SK-N-SH (cell line): ENCODE data around the gene ASPSCR1. TPM values are rescaled to one million over a fixed set of nuclear protein-coding genes. Genes with fewer than 3 reads are reported as not detected.

ENCODE experiments used
- CTCF ChIA-PET: fragments of 300-600, 350-600 bp; formaldehyde crosslinking; extraction: SDS; loops from one replicate; lab custom pipeline; 2021; lab: Yijun Ruan, JAX
- POLR2A ChIA-PET: fragments of 350-600 bp; sonication (Branson Sonifier 250); formaldehyde crosslinking; extraction: SDS; loops from one replicate; lab custom pipeline; 2020; ENCODE audit warnings: antibody characterized with exemption, inconsistent platforms; lab: Yijun Ruan, JAX
- DNase-seq: peaks from one replicate; pipeline ENCODE4 v3.0.0; 2012
- H2AFZ ChIP-seq: fragments of 200-600 bp; sonication (generic); 2 replicates; pipeline ENCODE4 v1.8.1; 2016; ENCODE audit warnings: antibody characterized with exemption, mild to moderate bottlenecking, low read depth
- H3F3A ChIP-seq: fragments of 200-600 bp; sonication (generic); replicated peaks from 2 replicates; pipeline ENCODE3; 2016; ENCODE audit warnings: antibody characterized with exemption, mild to moderate bottlenecking; ENCODE audit not compliant: insufficient read depth
- H3K27ac ChIP-seq, 2 experiments: fragments of 200-500 bp in 1 of 2; fragments of 200-600 bp in 1 of 2; sonication (Bioruptor generic) in 1 of 2; sonication (generic), shearing (Covaris generic) in 1 of 2; 2 replicates each; pipeline versions ENCODE4 v1.5.1 to v1.6.1; 2014 to 2016; ENCODE audit warnings: low read depth in 2 of 2, inconsistent platforms in 1 of 2, low read length in 1 of 2, mild to moderate bottlenecking in 1 of 2, mixed read lengths in 1 of 2
- H3K27me3 ChIP-seq: fragments of 200-600 bp; sonication (generic), shearing (Covaris generic); 2 replicates; pipeline ENCODE4 v1.6.1; 2016; ENCODE audit warnings: mixed run types; ENCODE audit not compliant: insufficient read depth
- H3K36me3 ChIP-seq, 2 experiments: fragments of 200-500 bp in 1 of 2; fragments of 200-600 bp in 1 of 2; sonication (Bioruptor generic) in 1 of 2; sonication (generic) in 1 of 2; replicated peaks in 1 of 2; 2 replicates each; pipeline versions ENCODE3 to v1.5.1; 2014 to 2016; ENCODE audit warnings: low read length in 1 of 2, mild to moderate bottlenecking in 1 of 2; ENCODE audit not compliant: insufficient read depth in 2 of 2, control insufficient read depth in 1 of 2
- H3K4me1 ChIP-seq, 2 experiments: fragments of 200-500 bp in 1 of 2; fragments of 200-600 bp in 1 of 2; sonication (Bioruptor generic) in 1 of 2; sonication (generic), shearing (Covaris generic) in 1 of 2; 2 replicates each; pipeline versions ENCODE4 v1.5.1 to v1.6.1; 2014 to 2016; ENCODE audit warnings: low read depth in 1 of 2, low read length in 1 of 2, mixed run types in 1 of 2; ENCODE audit not compliant: insufficient read depth in 2 of 2, control insufficient read depth in 1 of 2
- H3K4me2 ChIP-seq: fragments of 200-600 bp; sonication (generic), shearing (Covaris generic); 2 replicates; pipeline ENCODE4 v1.6.1; 2017; ENCODE audit warnings: mixed run types
- H3K4me3 ChIP-seq, 2 experiments: fragments of 200-500 bp in 1 of 2; fragments of 200-600 bp in 1 of 2; sonication (Bioruptor generic) in 1 of 2; sonication (generic), shearing (Covaris generic) in 1 of 2; 2 replicates each; pipeline versions ENCODE4 v1.5.1 to v1.8.1; 2014 to 2016; ENCODE audit warnings: low read depth in 2 of 2, inconsistent platforms in 1 of 2, low read length in 1 of 2, mild to moderate bottlenecking in 1 of 2, mixed read lengths in 1 of 2, moderate library complexity in 1 of 2
- H3K79me2 ChIP-seq: fragments of 200-600 bp; sonication (generic); 2 replicates; pipeline ENCODE4 v1.8.1; 2017; ENCODE audit warnings: mild to moderate bottlenecking; ENCODE audit not compliant: insufficient read depth
- H3K9ac ChIP-seq: fragments of 200-600 bp; sonication (generic); 2 replicates; pipeline ENCODE4 v1.6.1; 2017; ENCODE audit warnings: mixed run types
- H3K9me2 ChIP-seq: fragments of 200-600 bp; sonication (generic); 2 replicates; pipeline ENCODE4 v1.6.1; 2017; ENCODE audit warnings: mixed run types
- H3K9me3 ChIP-seq: fragments of 200-600 bp; sonication (generic); 2 replicates; pipeline ENCODE4 v1.6.1; 2017; ENCODE audit warnings: mixed run types, mild to moderate bottlenecking, moderate library complexity
- H4K20me1 ChIP-seq: fragments of 200-600 bp; sonication (generic); 2 replicates; pipeline ENCODE4 v1.6.1; 2017; ENCODE audit warnings: mild to moderate bottlenecking, mixed run types; ENCODE audit not compliant: insufficient read depth
- GATA2 ChIP-seq: sonication (generic); formaldehyde crosslinking; IDR thresholded peaks from 2 replicates; pipeline ENCODE4 v1.5.0; 2020; ENCODE audit warnings: mild to moderate bottlenecking, missing genetic modification reagents
- MXI1 ChIP-seq: IDR thresholded peaks from 2 replicates; pipeline ENCODE4 v1.6.1; 2012; ENCODE audit warnings: mild to moderate bottlenecking, low read depth, low read length, improper control_type of control experiment
- NRF1 ChIP-seq: IDR thresholded peaks from 2 replicates; pipeline ENCODE4 v1.6.1; 2012; ENCODE audit warnings: low read depth, mild to moderate bottlenecking, low read length
- RAD21 ChIP-seq: IDR thresholded peaks from 2 replicates; pipeline ENCODE4 v1.6.1; 2012; ENCODE audit warnings: mild to moderate bottlenecking, low read length
- RFX5 ChIP-seq: IDR thresholded peaks from 2 replicates; pipeline ENCODE4 v1.6.1; 2012; ENCODE audit warnings: mild to moderate bottlenecking, improper control_type of control experiment, low read length
- RXRA ChIP-seq: IDR thresholded peaks from 2 replicates; pipeline ENCODE4 v1.4.0; 2012; ENCODE audit warnings: low read depth, mild to moderate bottlenecking, borderline replicate concordance
- SIN3A ChIP-seq: IDR thresholded peaks from 2 replicates; pipeline ENCODE4 v1.6.1; 2012; ENCODE audit warnings: low read depth, mild to moderate bottlenecking, low read length, moderate library complexity, borderline replicate concordance
- SMC3 ChIP-seq: IDR thresholded peaks from 2 replicates; pipeline ENCODE4 v1.6.1; 2012; ENCODE audit warnings: low read depth, low read length, improper control_type of control experiment
- TCF12 ChIP-seq: IDR thresholded peaks from 2 replicates; pipeline ENCODE4 v1.4.0; 2012
- YY1 ChIP-seq: IDR thresholded peaks from 2 replicates; pipeline ENCODE4 v1.4.0; 2012; ENCODE audit warnings: low read depth, mild to moderate bottlenecking
- WGBS: methylation state at CpG from one replicate; pipeline ENCODE4 v1.1.6; 2017; ENCODE audit warnings: low lambda C conversion rate; 5-methylcytosine and 5-hydroxymethylcytosine counted together
- polyA plus RNA-seq, 3 experiments: library from polyadenylated mRNA; depleted of rRNA; stranded (reverse); fragments of >200 nt; gene quantifications; 2 replicates each; pipeline ENCODE4 v1.2.3, GENCODE V29; 2012
- TF ChIP-seq, protein P1 (sequence below): IDR thresholded peaks from 2 replicates; pipeline ENCODE4 v1.6.1; 2012; ENCODE audit warnings: mild to moderate bottlenecking, low read depth, low read length, moderate library complexity
- TF ChIP-seq, protein P2 (sequence below): IDR thresholded peaks from 2 replicates; pipeline ENCODE4 v1.4.0; 2012; ENCODE audit warnings: low read depth
- TF ChIP-seq, protein P3 (sequence below): fragments of 200-600 bp; sonication (generic); IDR thresholded peaks from 2 replicates; pipeline ENCODE4 v1.6.1; 2017; ENCODE audit warnings: antibody characterized with exemption, mild to moderate bottlenecking, moderate library complexity
- TF ChIP-seq, protein P4 (sequence below): IDR thresholded peaks from 2 replicates; pipeline ENCODE4 v1.4.0; 2012; ENCODE audit warnings: low read depth, borderline replicate concordance

The ASPSCR1 gene
- polyA plus RNA-seq, 1 of the 3 experiments (the other 2 are of a cell fraction), result 36.2 TPM

DNA sequence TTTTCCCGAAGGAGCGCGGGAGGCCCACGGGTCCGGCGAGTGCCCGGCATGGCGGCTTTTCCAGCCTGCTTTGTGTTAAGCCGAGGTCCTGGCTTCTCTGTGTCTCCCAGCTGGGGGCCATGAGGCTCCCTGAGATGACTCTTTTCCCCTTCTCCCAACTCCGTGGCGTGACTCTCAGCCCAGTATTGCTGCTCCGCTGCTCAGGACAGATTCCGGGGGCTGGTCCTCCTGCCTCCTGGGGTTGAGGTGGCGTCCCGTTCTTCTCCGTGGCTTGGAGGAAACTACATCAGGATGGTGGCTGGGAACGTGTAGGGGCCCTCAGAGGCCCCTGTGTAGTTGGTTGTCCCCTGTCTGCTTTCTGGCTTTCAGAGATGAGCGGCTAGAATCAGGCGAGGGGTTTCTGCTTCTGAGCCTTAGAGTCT is 75.2 kb downstream of the ASPSCR1 start:
- peaks cover 9% of the 10 kb centered on the region for H3F3A ChIP-seq
- H3K4me2 ChIP-seq, result peak overlapping the region; percentile 100
- TF ChIP-seq YY1, result no peak
- TF ChIP-seq, protein P1, sequence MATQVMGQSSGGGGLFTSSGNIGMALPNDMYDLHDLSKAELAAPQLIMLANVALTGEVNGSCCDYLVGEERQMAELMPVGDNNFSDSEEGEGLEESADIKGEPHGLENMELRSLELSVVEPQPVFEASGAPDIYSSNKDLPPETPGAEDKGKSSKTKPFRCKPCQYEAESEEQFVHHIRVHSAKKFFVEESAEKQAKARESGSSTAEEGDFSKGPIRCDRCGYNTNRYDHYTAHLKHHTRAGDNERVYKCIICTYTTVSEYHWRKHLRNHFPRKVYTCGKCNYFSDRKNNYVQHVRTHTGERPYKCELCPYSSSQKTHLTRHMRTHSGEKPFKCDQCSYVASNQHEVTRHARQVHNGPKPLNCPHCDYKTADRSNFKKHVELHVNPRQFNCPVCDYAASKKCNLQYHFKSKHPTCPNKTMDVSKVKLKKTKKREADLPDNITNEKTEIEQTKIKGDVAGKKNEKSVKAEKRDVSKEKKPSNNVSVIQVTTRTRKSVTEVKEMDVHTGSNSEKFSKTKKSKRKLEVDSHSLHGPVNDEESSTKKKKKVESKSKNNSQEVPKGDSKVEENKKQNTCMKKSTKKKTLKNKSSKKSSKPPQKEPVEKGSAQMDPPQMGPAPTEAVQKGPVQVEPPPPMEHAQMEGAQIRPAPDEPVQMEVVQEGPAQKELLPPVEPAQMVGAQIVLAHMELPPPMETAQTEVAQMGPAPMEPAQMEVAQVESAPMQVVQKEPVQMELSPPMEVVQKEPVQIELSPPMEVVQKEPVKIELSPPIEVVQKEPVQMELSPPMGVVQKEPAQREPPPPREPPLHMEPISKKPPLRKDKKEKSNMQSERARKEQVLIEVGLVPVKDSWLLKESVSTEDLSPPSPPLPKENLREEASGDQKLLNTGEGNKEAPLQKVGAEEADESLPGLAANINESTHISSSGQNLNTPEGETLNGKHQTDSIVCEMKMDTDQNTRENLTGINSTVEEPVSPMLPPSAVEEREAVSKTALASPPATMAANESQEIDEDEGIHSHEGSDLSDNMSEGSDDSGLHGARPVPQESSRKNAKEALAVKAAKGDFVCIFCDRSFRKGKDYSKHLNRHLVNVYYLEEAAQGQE, result no peak
- no peak for TF ChIP-seq RAD21
- no peak for TF ChIP-seq GATA2 (CRISPR knock-in tag)
- TF ChIP-seq NRF1, result no peak
- TF ChIP-seq TCF12, result no peak
- TF ChIP-seq SIN3A, result no peak
- no peak for TF ChIP-seq MXI1
- TF ChIP-seq, protein P2, sequence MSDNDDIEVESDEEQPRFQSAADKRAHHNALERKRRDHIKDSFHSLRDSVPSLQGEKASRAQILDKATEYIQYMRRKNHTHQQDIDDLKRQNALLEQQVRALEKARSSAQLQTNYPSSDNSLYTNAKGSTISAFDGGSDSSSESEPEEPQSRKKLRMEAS, result no peak
- TF ChIP-seq, protein P3, sequence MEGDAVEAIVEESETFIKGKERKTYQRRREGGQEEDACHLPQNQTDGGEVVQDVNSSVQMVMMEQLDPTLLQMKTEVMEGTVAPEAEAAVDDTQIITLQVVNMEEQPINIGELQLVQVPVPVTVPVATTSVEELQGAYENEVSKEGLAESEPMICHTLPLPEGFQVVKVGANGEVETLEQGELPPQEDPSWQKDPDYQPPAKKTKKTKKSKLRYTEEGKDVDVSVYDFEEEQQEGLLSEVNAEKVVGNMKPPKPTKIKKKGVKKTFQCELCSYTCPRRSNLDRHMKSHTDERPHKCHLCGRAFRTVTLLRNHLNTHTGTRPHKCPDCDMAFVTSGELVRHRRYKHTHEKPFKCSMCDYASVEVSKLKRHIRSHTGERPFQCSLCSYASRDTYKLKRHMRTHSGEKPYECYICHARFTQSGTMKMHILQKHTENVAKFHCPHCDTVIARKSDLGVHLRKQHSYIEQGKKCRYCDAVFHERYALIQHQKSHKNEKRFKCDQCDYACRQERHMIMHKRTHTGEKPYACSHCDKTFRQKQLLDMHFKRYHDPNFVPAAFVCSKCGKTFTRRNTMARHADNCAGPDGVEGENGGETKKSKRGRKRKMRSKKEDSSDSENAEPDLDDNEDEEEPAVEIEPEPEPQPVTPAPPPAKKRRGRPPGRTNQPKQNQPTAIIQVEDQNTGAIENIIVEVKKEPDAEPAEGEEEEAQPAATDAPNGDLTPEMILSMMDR, result no peak
- TF ChIP-seq, protein P4, sequence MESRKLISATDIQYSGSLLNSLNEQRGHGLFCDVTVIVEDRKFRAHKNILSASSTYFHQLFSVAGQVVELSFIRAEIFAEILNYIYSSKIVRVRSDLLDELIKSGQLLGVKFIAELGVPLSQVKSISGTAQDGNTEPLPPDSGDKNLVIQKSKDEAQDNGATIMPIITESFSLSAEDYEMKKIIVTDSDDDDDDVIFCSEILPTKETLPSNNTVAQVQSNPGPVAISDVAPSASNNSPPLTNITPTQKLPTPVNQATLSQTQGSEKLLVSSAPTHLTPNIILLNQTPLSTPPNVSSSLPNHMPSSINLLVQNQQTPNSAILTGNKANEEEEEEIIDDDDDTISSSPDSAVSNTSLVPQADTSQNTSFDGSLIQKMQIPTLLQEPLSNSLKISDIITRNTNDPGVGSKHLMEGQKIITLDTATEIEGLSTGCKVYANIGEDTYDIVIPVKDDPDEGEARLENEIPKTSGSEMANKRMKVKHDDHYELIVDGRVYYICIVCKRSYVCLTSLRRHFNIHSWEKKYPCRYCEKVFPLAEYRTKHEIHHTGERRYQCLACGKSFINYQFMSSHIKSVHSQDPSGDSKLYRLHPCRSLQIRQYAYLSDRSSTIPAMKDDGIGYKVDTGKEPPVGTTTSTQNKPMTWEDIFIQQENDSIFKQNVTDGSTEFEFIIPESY, result no peak
- no peak for TF ChIP-seq RFX5
- no peak for TF ChIP-seq RXRA
- no peak for TF ChIP-seq SMC3
- TF ChIP-seq, all 33 proteins: peak for 0
- CTCF ChIA-PET, result interaction anchor here (0.9 to 5.1 kb wide), 8 partner anchors 11 to 183 kb away, joined by 3 to 45 read pairs (median 4); partner anchors contain the start of genes DCXR and FASN
- H3K36me3 ChIP-seq, result peaks cover 32 to 70% of the 10 kb centered on the region in 2 experiments
- H3K27ac ChIP-seq, result no peak overlapping the region
- H3K4me3 ChIP-seq, result peak overlapping the region; percentile 99 to 100
- no peak for DNase-seq
- 10% methylated on average over 14 of the region's 19 CpGs for WGBS
- no peak overlapping the region for H2AFZ ChIP-seq
- peaks cover 49% of the 10 kb centered on the region for H3K79me2 ChIP-seq
- H3K9ac ChIP-seq, result peak overlapping the region; percentile 95
- H4K20me1 ChIP-seq, result peaks cover 14% of the 10 kb centered on the region; the same call in 1 of the 2 replicates
- POLR2A ChIA-PET, result interaction anchor here (0.6 to 0.8 kb wide), 2 partner anchors 13 to 15 kb away, joined by 3 read pairs; partner anchors contain the start of genes DCXR and DUS1L
- no peaks in the 10 kb centered on the region for H3K9me2 ChIP-seq
- no peaks in the 10 kb centered on the region for H3K9me3 ChIP-seq
- H3K4me1 ChIP-seq, result peaks cover 0 to 25% of the 10 kb centered on the region in 2 experiments; a peak in 2 of 4 replicates
- H3K27me3 ChIP-seq, result no peaks in the 10 kb centered on the region
